ENCODE measurements around the gene RBMS3.

Gene RBMS3

GRCh38 chr3:29531644-29532043 lies 250.8 kb downstream of the RBMS3 start:
- no peak overlapping the region for H3K9ac ChIP-seq (ENCODE audit: low read depth in 1 of 2, low read length in 2 of 2)
- H3K36me3 ChIP-seq (ENCODE audit: control insufficient read depth in 1 of 2, insufficient read depth in 2 of 2, low read length in 2 of 2), result no peaks in the 10 kb centered on the region
- no peaks in the 10 kb centered on the region for H3K9me3 ChIP-seq (ENCODE audit: control insufficient read depth in 1 of 2, low read length in 2 of 2)
- H3K4me3 ChIP-seq (ENCODE audit: low read depth in 1 of 2, low read length in 2 of 2), result no peak overlapping the region
- H3K27me3 ChIP-seq (ENCODE audit: control insufficient read depth in 1 of 2, insufficient read depth in 2 of 2, low read length in 2 of 2), result no peaks in the 10 kb centered on the region
- H3K27ac ChIP-seq (ENCODE audit: low read depth, low read length), result no peak overlapping the region
- H3K4me1 ChIP-seq (ENCODE audit: control insufficient read depth in 1 of 2, insufficient read depth in 2 of 2, low read length in 2 of 2), result no peaks in the 10 kb centered on the region

- H3K27ac ChIP-seq (ENCODE audit: low read depth, low read length), result no peak overlapping the region
- no peak overlapping the region for H3K9ac ChIP-seq (ENCODE audit: low read depth in 1 of 2, low read length in 2 of 2)
- H3K9me3 ChIP-seq (ENCODE audit: control insufficient read depth in 1 of 2, low read length in 2 of 2), result no peaks in the 10 kb centered on the region
- H3K4me3 ChIP-seq (ENCODE audit: low read depth in 1 of 2, low read length in 2 of 2), result no peak overlapping the region
- H3K36me3 ChIP-seq (ENCODE audit: control insufficient read depth in 1 of 2, insufficient read depth in 2 of 2, low read length in 2 of 2), result no peaks in the 10 kb centered on the region
- no peaks in the 10 kb centered on the region for H3K4me1 ChIP-seq (ENCODE audit: control insufficient read depth in 1 of 2, insufficient read depth in 2 of 2, low read length in 2 of 2)
- H3K27me3 ChIP-seq (ENCODE audit: control insufficient read depth in 1 of 2, insufficient read depth in 2 of 2, low read length in 2 of 2), result no peaks in the 10 kb centered on the region
Observed at GRCh38 chr3:29532473-29532872, 251.6 kb downstream of the RBMS3 start.

GRCh38 chr3:29534006-29534405 lies 253.1 kb downstream of the RBMS3 start:
- H3K27ac ChIP-seq (ENCODE audit: low read depth, low read length), result no peak overlapping the region
- no peaks in the 10 kb centered on the region for H3K27me3 ChIP-seq (ENCODE audit: control insufficient read depth in 1 of 2, insufficient read depth in 2 of 2, low read length in 2 of 2)
- H3K4me3 ChIP-seq (ENCODE audit: low read depth in 1 of 2, low read length in 2 of 2), result no peak overlapping the region
- no peaks in the 10 kb centered on the region for H3K4me1 ChIP-seq (ENCODE audit: control insufficient read depth in 1 of 2, insufficient read depth in 2 of 2, low read length in 2 of 2)
- H3K36me3 ChIP-seq (ENCODE audit: control insufficient read depth in 1 of 2, insufficient read depth in 2 of 2, low read length in 2 of 2), result no peaks in the 10 kb centered on the region
- no peaks in the 10 kb centered on the region for H3K9me3 ChIP-seq (ENCODE audit: control insufficient read depth in 1 of 2, low read length in 2 of 2)
- no peak overlapping the region for H3K9ac ChIP-seq (ENCODE audit: low read depth in 1 of 2, low read length in 2 of 2)

GRCh38 chr3:29536016-29536758 lies 255.3 kb downstream of the RBMS3 start:
- H3K27ac ChIP-seq (ENCODE audit: low read depth, low read length), result no peak overlapping the region
- no peaks in the 10 kb centered on the region for H3K27me3 ChIP-seq (ENCODE audit: control insufficient read depth in 1 of 2, insufficient read depth in 2 of 2, low read length in 2 of 2)

GRCh38 chr3:29537889-29538609 lies 257.2 kb downstream of the RBMS3 start:
- Histone ChIP-seq H3K27ac (ENCODE audit: low read depth, low read length) (no peak overlapping the region), H3K36me3 (ENCODE audit: control insufficient read depth in 1 of 2, insufficient read depth in 2 of 2, low read length in 2 of 2) (no peaks in the 10 kb centered on the region), H3K9me3 (ENCODE audit: control insufficient read depth in 1 of 2, low read length in 2 of 2) (no peaks in the 10 kb centered on the region), H3K27me3 (ENCODE audit: control insufficient read depth in 1 of 2, insufficient read depth in 2 of 2, low read length in 2 of 2) (no peaks in the 10 kb centered on the region), H3K4me1 (ENCODE audit: control insufficient read depth in 1 of 2, insufficient read depth in 2 of 2, low read length in 2 of 2) (no peaks in the 10 kb centered on the region), H3K4me3 (ENCODE audit: low read depth in 1 of 2, low read length in 2 of 2) (no peak overlapping the region), H3K9ac (ENCODE audit: low read depth in 1 of 2, low read length in 2 of 2) (no peak overlapping the region)

More at GRCh38 chr3:29536016-29536758, 255.3 kb downstream of the RBMS3 start:
- Histone ChIP-seq H3K9ac (ENCODE audit: low read depth in 1 of 2, low read length in 2 of 2) (no peak overlapping the region), H3K4me1 (ENCODE audit: control insufficient read depth in 1 of 2, insufficient read depth in 2 of 2, low read length in 2 of 2) (no peaks in the 10 kb centered on the region), H3K9me3 (ENCODE audit: control insufficient read depth in 1 of 2, low read length in 2 of 2) (no peaks in the 10 kb centered on the region), H3K4me3 (ENCODE audit: low read depth in 1 of 2, low read length in 2 of 2) (no peak overlapping the region), H3K36me3 (ENCODE audit: control insufficient read depth in 1 of 2, insufficient read depth in 2 of 2, low read length in 2 of 2) (no peaks in the 10 kb centered on the region)

- Histone ChIP-seq H3K36me3 (ENCODE audit: control insufficient read depth in 1 of 2, insufficient read depth in 2 of 2, low read length in 2 of 2) (no peaks in the 10 kb centered on the region), H3K4me3 (ENCODE audit: low read depth in 1 of 2, low read length in 2 of 2) (no peak overlapping the region), H3K4me1 (ENCODE audit: control insufficient read depth in 1 of 2, insufficient read depth in 2 of 2, low read length in 2 of 2) (no peaks in the 10 kb centered on the region), H3K27me3 (ENCODE audit: control insufficient read depth in 1 of 2, insufficient read depth in 2 of 2, low read length in 2 of 2) (no peaks in the 10 kb centered on the region), H3K9ac (ENCODE audit: low read depth in 1 of 2, low read length in 2 of 2) (no peak overlapping the region), H3K9me3 (ENCODE audit: control insufficient read depth in 1 of 2, low read length in 2 of 2) (no peaks in the 10 kb centered on the region), H3K27ac (ENCODE audit: low read depth, low read length) (no peak overlapping the region)
Observed at GRCh38 chr3:29538610-29538958, 257.7 kb downstream of the RBMS3 start.

GRCh38 chr3:29540544-29540943 lies 259.7 kb downstream of the RBMS3 start:
- H3K9ac ChIP-seq (ENCODE audit: low read depth in 1 of 2, low read length in 2 of 2), result no peak overlapping the region
- no peaks in the 10 kb centered on the region for H3K4me1 ChIP-seq (ENCODE audit: control insufficient read depth in 1 of 2, insufficient read depth in 2 of 2, low read length in 2 of 2)
- no peaks in the 10 kb centered on the region for H3K27me3 ChIP-seq (ENCODE audit: control insufficient read depth in 1 of 2, insufficient read depth in 2 of 2, low read length in 2 of 2)
- H3K36me3 ChIP-seq (ENCODE audit: control insufficient read depth in 1 of 2, insufficient read depth in 2 of 2, low read length in 2 of 2), result no peaks in the 10 kb centered on the region
- no peak overlapping the region for H3K4me3 ChIP-seq (ENCODE audit: low read depth in 1 of 2, low read length in 2 of 2)
- H3K27ac ChIP-seq (ENCODE audit: low read depth, low read length), result no peak overlapping the region
- no peaks in the 10 kb centered on the region for H3K9me3 ChIP-seq (ENCODE audit: control insufficient read depth in 1 of 2, low read length in 2 of 2)

- H3K4me3 ChIP-seq (ENCODE audit: low read depth in 1 of 2, low read length in 2 of 2), result no peak overlapping the region
- H3K27ac ChIP-seq (ENCODE audit: low read depth, low read length), result no peak overlapping the region
- no peaks in the 10 kb centered on the region for H3K9me3 ChIP-seq (ENCODE audit: control insufficient read depth in 1 of 2, low read length in 2 of 2)
- H3K36me3 ChIP-seq (ENCODE audit: control insufficient read depth in 1 of 2, insufficient read depth in 2 of 2, low read length in 2 of 2), result no peaks in the 10 kb centered on the region
- no peaks in the 10 kb centered on the region for H3K27me3 ChIP-seq (ENCODE audit: control insufficient read depth in 1 of 2, insufficient read depth in 2 of 2, low read length in 2 of 2)
- H3K4me1 ChIP-seq (ENCODE audit: control insufficient read depth in 1 of 2, insufficient read depth in 2 of 2, low read length in 2 of 2), result no peaks in the 10 kb centered on the region
- H3K9ac ChIP-seq (ENCODE audit: low read depth in 1 of 2, low read length in 2 of 2), result no peak overlapping the region
Observed at GRCh38 chr3:29544701-29545363, 264.0 kb downstream of the RBMS3 start.

GRCh38 chr3:29545615-29546014 lies 264.7 kb downstream of the RBMS3 start:
- Histone ChIP-seq H3K4me3 (ENCODE audit: low read depth in 1 of 2, low read length in 2 of 2) (no peak overlapping the region), H3K9me3 (ENCODE audit: control insufficient read depth in 1 of 2, low read length in 2 of 2) (no peaks in the 10 kb centered on the region), H3K4me1 (ENCODE audit: control insufficient read depth in 1 of 2, insufficient read depth in 2 of 2, low read length in 2 of 2) (no peaks in the 10 kb centered on the region), H3K27me3 (ENCODE audit: control insufficient read depth in 1 of 2, insufficient read depth in 2 of 2, low read length in 2 of 2) (no peaks in the 10 kb centered on the region), H3K36me3 (ENCODE audit: control insufficient read depth in 1 of 2, insufficient read depth in 2 of 2, low read length in 2 of 2) (no peaks in the 10 kb centered on the region), H3K27ac (ENCODE audit: low read depth, low read length) (no peak overlapping the region), H3K9ac (ENCODE audit: low read depth in 1 of 2, low read length in 2 of 2) (no peak overlapping the region)

GRCh38 chr3:29552051-29552450 lies 271.2 kb downstream of the RBMS3 start:
- Histone ChIP-seq H3K9ac (ENCODE audit: low read depth in 1 of 2, low read length in 2 of 2) (no peak overlapping the region), H3K36me3 (ENCODE audit: control insufficient read depth in 1 of 2, insufficient read depth in 2 of 2, low read length in 2 of 2) (no peaks in the 10 kb centered on the region), H3K27me3 (ENCODE audit: control insufficient read depth in 1 of 2, insufficient read depth in 2 of 2, low read length in 2 of 2) (no peaks in the 10 kb centered on the region), H3K4me3 (ENCODE audit: low read depth in 1 of 2, low read length in 2 of 2) (no peak overlapping the region), H3K9me3 (ENCODE audit: control insufficient read depth in 1 of 2, low read length in 2 of 2) (no peaks in the 10 kb centered on the region), H3K27ac (ENCODE audit: low read depth, low read length) (no peak overlapping the region), H3K4me1 (ENCODE audit: control insufficient read depth in 1 of 2, insufficient read depth in 2 of 2, low read length in 2 of 2) (no peaks in the 10 kb centered on the region)
